ENCODE measurements around the gene PPEF2. TPM values are rescaled to one million over a fixed set of nuclear protein-coding genes. Genes with fewer than 3 reads are reported as not detected.
"Not testable (repeated sequence)": the region's sequence is repeated elsewhere in the genome, so short reads cannot be mapped to it uniquely, and the experiment has no call there.

Gene PPEF2
- total RNA-seq, 3 donors from 2014 or later (not counting 1 experiment from before 2014, with no cell fraction given): 0.21 to 0.33 (median 0.32) TPM

DNA sequence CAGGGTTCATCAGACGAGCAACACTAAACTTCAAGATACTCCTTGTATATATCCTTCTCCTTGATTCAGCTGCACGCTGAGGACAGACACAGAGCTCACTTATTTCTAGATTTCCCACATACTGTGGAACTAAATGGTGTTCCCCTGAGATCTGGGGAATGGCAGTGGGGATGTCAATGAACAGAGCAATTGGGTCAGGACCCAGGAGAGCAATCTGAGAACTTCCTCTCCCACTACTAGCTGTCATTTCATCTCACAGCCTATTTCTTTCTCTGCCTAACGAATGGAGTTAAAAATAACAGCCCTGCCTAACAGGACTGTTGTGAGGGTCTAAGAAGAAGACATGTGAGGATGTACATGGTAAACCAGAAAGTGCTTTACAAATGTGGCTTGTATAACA is 27.9 kb upstream of the PPEF2 start:
- ATAC-seq (no peak), DNase-seq (no peak)
- no peak overlapping the region for H3K27ac Mint-ChIP-seq
- Histone ChIP-seq H3K27me3 (ENCODE audit: control insufficient read depth, insufficient read depth, low read length) (no peaks in the 10 kb centered on the region), H3K27ac (ENCODE audit: low read length) (no peak overlapping the region), H3K9me3 (ENCODE audit: control insufficient read depth, insufficient read depth, low read length) (no peaks in the 10 kb centered on the region), H3K4me1 (ENCODE audit: control insufficient read depth, insufficient read depth, low read length) (no peaks in the 10 kb centered on the region), H3K36me3 (ENCODE audit: control insufficient read depth, insufficient read depth, low read length) (peaks cover 31% of the 10 kb centered on the region), H3K4me3 (ENCODE audit: low read length) (no peak overlapping the region)
- intact Hi-C loops (cut with micrococcal nuclease): no loop called here
- H3K27me3 Mint-ChIP-seq (ENCODE audit: low read depth in 2 of 2): no peaks in the 10 kb centered on the region
- H3K9me3 Mint-ChIP-seq: no peaks in the 10 kb centered on the region
- 84% methylated on average over 2 of the region's 3 CpGs for WGBS (ENCODE audit: insufficient coverage)
- no peak overlapping the region for H3K4me3 Mint-ChIP-seq
- TF ChIP-seq, protein P1, sequence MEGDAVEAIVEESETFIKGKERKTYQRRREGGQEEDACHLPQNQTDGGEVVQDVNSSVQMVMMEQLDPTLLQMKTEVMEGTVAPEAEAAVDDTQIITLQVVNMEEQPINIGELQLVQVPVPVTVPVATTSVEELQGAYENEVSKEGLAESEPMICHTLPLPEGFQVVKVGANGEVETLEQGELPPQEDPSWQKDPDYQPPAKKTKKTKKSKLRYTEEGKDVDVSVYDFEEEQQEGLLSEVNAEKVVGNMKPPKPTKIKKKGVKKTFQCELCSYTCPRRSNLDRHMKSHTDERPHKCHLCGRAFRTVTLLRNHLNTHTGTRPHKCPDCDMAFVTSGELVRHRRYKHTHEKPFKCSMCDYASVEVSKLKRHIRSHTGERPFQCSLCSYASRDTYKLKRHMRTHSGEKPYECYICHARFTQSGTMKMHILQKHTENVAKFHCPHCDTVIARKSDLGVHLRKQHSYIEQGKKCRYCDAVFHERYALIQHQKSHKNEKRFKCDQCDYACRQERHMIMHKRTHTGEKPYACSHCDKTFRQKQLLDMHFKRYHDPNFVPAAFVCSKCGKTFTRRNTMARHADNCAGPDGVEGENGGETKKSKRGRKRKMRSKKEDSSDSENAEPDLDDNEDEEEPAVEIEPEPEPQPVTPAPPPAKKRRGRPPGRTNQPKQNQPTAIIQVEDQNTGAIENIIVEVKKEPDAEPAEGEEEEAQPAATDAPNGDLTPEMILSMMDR (IDR thresholded peaks at IDR 0.05): no peak
- peaks cover 12% of the 10 kb centered on the region for H3K36me3 Mint-ChIP-seq
- H3K4me1 Mint-ChIP-seq: no peaks in the 10 kb centered on the region

DNA sequence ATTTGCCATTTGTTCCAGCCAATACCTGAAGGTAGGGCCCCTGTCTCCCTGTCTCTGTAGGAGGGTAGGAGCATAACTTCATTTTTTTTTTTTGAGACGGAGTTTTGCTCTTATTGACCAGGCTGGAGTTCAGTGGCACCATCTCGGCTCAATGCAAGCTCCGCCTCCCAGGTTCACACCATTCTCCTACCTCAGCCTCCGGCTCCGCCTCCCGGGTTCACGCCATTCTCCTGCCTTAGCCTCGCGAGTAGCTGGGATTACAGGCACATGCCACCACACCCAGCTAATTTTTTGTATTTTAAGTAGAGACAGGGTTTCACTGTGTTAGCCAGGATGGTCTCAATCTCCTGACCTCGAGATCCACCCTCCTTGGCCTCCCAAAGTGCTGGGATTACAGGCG is 22.7 kb upstream of the PPEF2 start:
- intact Hi-C loops (cut with micrococcal nuclease); ATAC-seq; DNase-seq; H3K4me3 ChIP-seq (ENCODE audit: low read length); H3K9me3 ChIP-seq (ENCODE audit: control insufficient read depth, insufficient read depth, low read length); H3K27me3 ChIP-seq (ENCODE audit: control insufficient read depth, insufficient read depth, low read length); H3K4me3 Mint-ChIP-seq; H3K27me3 Mint-ChIP-seq (ENCODE audit: low read depth in 2 of 2); H3K4me1 ChIP-seq (ENCODE audit: control insufficient read depth, insufficient read depth, low read length); H3K27ac ChIP-seq (ENCODE audit: low read length); H3K9me3 Mint-ChIP-seq; H3K27ac Mint-ChIP-seq; H3K4me1 Mint-ChIP-seq: not testable (repeated sequence)
- H3K36me3 ChIP-seq (ENCODE audit: control insufficient read depth, insufficient read depth, low read length): peaks cover 44% of the 10 kb centered on the region
- peaks cover 13% of the 10 kb centered on the region for H3K36me3 Mint-ChIP-seq
- WGBS (ENCODE audit: insufficient coverage): over 99% methylated on average over 9 of the region's 11 CpGs

DNA sequence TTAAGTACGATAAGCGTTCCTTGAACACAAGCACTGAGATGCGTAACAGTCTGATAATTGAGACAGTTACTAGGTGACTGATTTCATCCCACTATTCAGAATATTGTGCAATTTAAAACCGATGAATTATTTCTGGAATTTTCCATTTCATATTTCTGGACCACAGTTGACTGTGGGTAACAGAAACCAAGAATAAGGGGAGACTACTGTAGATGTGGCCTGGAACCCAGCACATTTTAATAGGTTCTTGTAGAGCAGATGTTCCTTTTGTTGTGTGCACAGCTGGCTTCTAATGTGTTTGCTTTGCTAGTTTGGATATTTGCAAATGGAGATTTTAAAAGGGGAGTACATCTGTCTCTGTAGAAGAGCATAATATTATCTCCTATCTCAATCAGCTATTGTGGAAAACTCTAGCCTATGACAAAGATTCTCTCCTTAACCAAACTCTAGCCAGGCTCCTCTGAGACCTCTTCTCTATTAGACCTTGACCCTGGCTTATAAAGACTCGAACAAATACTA is 22.1 kb upstream of the PPEF2 start:
- intact Hi-C loops (cut with micrococcal nuclease): no loop called here
- H3K27me3 Mint-ChIP-seq (ENCODE audit: low read depth in 2 of 2): no peaks in the 10 kb centered on the region
- no peaks in the 10 kb centered on the region for H3K4me1 Mint-ChIP-seq
- DNase-seq (no peak), ATAC-seq (no peak)
- H3K4me3 Mint-ChIP-seq: no peak overlapping the region
- WGBS (ENCODE audit: insufficient coverage): 100% methylated on average over 5 of the region's 5 CpGs
- H3K9me3 Mint-ChIP-seq: no peaks in the 10 kb centered on the region
- no peak overlapping the region for H3K27ac Mint-ChIP-seq
- Histone ChIP-seq H3K4me1 (ENCODE audit: control insufficient read depth, insufficient read depth, low read length) (no peaks in the 10 kb centered on the region), H3K36me3 (ENCODE audit: control insufficient read depth, insufficient read depth, low read length) (peaks cover 47% of the 10 kb centered on the region), H3K27me3 (ENCODE audit: control insufficient read depth, insufficient read depth, low read length) (no peaks in the 10 kb centered on the region), H3K27ac (ENCODE audit: low read length) (no peak overlapping the region), H3K4me3 (ENCODE audit: low read length) (no peak overlapping the region), H3K9me3 (ENCODE audit: control insufficient read depth, insufficient read depth, low read length) (no peaks in the 10 kb centered on the region)
- H3K36me3 Mint-ChIP-seq: peaks cover 13% of the 10 kb centered on the region
- TF ChIP-seq, protein P1 (IDR thresholded peaks at IDR 0.05): no peak

DNA sequence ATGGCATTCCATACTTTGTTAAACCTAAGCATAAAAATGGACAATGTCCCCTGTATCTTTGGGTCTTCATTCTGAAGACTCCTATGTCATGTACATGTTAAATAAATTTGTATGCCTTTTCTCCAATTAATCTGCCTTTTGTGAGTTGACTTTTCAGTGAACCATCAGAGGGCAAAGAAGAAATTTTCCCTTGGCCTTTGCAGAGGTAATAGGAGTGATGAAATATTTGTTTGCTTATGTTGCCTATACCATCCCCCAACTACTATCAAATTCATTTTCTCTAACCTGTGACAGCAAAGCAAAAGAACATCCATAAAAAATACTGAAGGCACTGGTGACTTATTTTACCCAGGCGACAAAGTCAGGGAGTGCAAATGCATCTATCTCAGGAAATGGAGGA is 20.3 kb upstream of the PPEF2 start:
- TF ChIP-seq, protein P1 (IDR thresholded peaks at IDR 0.05): no peak
- Mint-ChIP-seq H3K27ac (peak overlapping the region in 1 of 2 donors; percentile 24), H3K4me3 (no peak overlapping the region), H3K36me3 (peaks cover 13% of the 10 kb centered on the region), H3K27me3 (ENCODE audit: low read depth in 2 of 2) (no peaks in the 10 kb centered on the region), H3K4me1 (no peaks in the 10 kb centered on the region), H3K9me3 (no peaks in the 10 kb centered on the region)
- no peak for ATAC-seq
- H3K4me3 ChIP-seq (ENCODE audit: low read length): no peak overlapping the region
- H3K27me3 ChIP-seq (ENCODE audit: control insufficient read depth, insufficient read depth, low read length): no peaks in the 10 kb centered on the region
- no peak overlapping the region for H3K27ac ChIP-seq (ENCODE audit: low read length)
- peaks cover 51% of the 10 kb centered on the region for H3K36me3 ChIP-seq (ENCODE audit: control insufficient read depth, insufficient read depth, low read length)
- intact Hi-C loops (cut with micrococcal nuclease): no loop called here
- no peaks in the 10 kb centered on the region for H3K4me1 ChIP-seq (ENCODE audit: control insufficient read depth, insufficient read depth, low read length)
- H3K9me3 ChIP-seq (ENCODE audit: control insufficient read depth, insufficient read depth, low read length): no peaks in the 10 kb centered on the region
- DNase-seq: no peak
- 63% methylated on average over 1 of the region's 1 CpG for whole genome bisulfite sequencing (ENCODE audit: insufficient coverage)

Measured in natural killer cell (primary cell).